GM19452 (cell line): ENCODE results near the gene EIF4EBP2.

Experiments
- ATAC-seq: cut with Tn5 transposase; IDR thresholded peaks from one replicate; pipeline ENCODE4 v1.9.1; 2021; ENCODE audit not compliant: unreplicated experiment

Gene EIF4EBP2

GRCh38 chr10:70378122-70378521 is 25.8 kb upstream of the EIF4EBP2 start:
- ATAC-seq = no peak

GRCh38 chr10:70379581-70380176 is 24.3 kb upstream of the EIF4EBP2 start:
- ATAC-seq = no peak

DNA sequence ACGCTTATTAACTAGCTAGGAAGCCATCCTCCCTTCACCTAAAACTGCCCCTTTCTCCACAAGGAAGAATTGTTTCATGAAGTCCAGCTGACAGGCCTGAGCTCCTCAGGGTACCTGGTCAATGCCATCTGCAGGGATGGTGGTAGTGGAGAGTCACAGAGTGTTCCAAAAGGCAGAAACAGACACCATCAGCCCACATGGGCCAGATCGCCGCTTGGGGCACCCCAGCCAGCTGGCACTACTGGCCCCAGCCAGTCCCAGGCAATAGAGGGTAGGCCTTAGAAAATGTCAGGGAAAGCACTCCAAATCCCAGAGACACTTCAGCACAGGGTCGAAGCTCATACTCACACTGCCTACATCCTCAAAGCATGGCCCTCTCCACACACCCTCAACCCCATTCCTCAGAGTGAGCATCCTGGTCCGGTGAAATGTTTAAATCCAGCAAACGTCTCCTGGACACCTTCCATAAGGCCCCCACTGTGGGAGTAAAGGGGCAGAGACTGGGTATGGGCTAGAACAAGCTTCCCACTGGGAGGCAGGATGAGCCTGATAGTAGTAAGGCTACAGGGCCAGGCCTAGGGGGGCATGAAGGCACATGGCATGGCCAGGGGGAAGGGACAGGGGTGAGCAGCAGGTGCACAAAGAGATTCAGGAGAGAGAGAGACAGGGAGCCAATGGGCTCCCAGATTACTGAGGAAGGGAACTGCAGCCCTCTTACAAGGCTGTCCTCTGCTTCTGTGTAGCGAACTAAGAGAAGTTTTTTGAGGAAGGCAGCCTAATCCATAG is 23.4 kb upstream of the EIF4EBP2 start:
- ATAC-seq = no peak

DNA sequence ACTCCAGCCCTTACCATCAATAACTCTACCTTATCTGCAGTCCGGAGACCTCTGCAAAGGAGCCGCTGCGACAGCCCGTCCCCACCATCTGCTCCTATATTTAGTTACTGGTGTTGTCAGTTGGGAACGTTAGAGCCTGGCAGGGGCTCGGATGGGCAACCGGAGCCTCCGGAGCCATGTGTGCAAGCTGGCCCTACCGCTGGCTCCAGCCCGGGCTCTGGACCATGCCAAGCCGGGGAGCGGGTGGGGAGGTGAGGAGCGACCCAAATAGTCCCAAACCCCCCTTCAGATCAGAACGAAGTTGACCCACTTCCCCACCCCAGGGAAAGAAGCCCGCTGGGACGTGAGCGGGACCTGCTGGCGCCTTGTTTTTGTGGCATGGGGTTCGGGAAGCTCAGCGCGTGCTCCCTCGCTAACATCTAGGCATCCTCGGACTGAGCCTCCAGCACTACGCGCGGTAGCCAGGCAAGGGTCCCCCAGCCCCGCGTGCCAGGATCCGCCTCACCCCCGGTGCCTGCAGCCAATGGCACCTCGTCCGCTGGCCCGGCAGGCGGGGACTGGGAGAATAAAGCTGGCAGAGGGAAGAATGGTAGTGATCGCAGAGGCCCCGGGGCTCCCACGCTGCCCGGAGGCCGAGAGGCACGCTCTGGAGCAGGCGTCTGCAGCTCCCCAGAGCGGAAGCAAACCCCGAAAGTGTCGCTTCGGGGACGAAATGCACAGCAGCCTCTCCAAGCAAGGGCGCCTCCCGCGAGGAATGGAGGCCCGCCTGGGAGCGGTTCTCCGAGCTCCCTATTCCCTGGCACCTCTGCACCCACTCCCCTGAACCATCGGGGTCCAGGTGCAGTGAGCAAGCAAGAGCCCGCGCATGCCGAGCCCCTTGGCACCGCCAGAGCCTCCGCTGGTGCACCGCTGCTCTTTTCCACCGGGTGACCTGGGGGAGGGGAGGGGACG is 22.2 kb upstream of the EIF4EBP2 start:
- peak; percentile 34 for ATAC-seq

DNA sequence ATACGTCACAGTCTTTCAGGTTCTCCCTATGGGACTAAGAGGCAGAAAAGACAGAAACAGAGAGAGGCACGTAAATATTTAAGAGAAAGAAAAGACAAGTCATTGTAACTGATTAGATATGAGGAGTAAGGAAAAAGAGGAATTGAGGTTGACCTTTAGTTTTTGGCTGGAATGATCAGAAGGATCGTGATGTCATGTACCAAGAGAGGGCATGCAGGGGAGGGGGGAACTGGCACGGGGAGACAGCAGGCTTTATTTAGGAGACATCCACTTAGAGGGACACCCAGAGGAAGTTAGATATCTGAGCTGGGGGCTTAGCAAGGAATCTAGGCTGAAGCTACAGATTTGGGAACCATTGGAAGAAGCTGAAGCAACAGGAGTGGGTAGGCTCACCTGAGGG is 12.3 kb upstream of the EIF4EBP2 start:
- ATAC-seq = no peak

DNA sequence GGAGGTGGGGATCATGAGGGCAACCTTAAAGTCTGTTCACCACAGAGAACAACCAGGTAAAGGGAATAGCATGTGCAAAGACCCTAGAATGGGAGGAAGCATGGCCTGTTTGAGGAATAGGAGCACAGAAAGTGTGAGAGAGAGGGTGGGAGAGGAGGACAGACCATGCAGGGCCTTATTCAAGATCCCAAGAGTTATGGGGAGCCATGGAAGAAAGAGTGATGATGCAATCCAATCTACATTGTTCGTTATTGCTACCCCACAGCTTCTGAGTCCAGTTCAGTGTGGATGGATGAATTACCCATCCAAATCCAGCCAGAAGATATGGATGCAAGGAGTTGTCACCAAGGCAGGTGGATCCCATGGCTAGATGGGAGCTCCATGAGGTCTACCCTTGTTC is 7.8 kb upstream of the EIF4EBP2 start:
- no peak for ATAC-seq

GRCh38 chr10:70399177-70399576 is 4.8 kb upstream of the EIF4EBP2 start:
- ATAC-seq = no peak

DNA sequence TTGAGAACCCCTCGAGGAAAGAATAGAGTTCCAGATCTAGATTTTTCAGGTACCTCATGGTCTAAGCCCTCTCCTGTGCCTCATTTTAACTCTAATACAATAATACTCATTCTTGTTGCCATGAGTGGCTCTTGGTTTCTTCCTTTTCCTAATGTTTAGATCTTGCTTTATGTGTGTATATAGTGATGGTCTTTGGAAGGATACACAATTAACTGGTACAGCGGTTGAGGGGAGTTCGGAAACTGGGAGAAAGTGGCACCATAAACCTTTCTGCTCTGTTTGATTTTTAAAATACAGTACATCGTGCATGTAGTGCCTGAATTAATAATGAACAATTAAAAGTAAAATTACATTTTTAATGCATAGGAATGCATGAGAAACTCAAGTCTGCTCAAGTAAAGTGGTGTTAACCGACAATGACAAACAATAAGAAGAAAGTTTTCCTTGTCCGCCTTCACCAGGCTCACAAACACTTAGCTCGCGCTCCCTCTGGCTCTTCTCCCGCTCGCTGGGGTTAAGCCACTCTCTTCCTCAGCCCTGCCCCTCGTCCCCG is 386 bp upstream of the EIF4EBP2 start:
- peak; percentile 1 for ATAC-seq

DNA sequence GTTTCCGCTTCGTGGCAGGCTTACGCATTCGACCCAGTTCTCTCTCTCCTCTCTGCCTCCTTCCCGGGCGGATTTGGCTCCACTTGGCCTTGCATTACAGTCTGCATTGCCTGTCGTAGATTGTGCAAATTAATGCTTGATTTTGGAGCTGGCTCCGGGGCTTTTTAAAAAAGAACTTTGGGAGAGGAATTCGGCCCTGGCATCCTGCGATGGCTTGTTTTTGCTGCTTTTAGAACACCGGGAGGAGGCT is 767 bp downstream of the EIF4EBP2 start:
- ATAC-seq = no peak

GRCh38 chr10:70405037-70405824 is 1.3 kb downstream of the EIF4EBP2 start:
- no peak for ATAC-seq

DNA sequence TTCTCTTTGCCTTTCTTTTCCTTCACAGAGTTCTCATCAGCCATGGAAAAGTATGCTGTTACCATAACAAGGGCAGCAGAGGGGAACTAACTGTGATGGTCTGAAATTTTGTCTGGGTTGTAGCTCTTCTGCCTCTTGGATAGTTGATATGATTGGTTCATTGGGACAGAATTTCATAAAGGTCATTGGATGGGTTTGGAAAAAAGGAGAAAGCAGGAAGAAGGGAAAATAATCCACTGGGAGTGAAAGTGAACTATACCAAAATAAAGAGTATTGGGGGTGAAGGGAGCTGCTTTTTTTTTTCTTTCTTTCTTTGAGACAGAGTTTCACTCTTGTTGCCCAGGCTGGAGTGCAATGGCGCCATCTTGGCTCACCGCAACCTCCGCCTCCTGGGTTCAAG is 5.8 kb downstream of the EIF4EBP2 start:
- no peak for ATAC-seq

GRCh38 chr10:70410608-70411007 is 6.7 kb downstream of the EIF4EBP2 start:
- ATAC-seq = no peak

- no peak for ATAC-seq
Observed at GRCh38 chr10:70412356-70412755, 8.4 kb downstream of the EIF4EBP2 start.

GRCh38 chr10:70417568-70417967 is 13.6 kb downstream of the EIF4EBP2 start:
- ATAC-seq = no peak

DNA sequence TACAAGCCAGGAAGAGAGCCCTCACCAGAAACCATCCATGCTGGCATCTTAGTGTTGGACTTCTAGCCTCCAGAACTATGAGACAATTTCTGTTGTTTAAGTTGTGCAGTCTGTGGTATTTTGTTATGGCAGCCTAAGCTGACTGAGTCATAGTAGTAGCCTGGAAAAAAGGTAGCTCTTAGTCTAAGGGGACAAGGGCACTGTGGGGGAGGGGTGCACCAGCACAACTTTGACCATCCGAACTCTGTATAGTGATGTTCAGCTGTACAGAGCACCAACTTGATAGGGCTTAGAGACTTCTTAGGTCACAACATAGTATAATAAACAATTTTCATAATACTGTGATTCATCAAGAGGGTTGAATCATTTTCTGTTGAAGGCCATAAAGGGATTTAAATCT is 14.3 kb downstream of the EIF4EBP2 start:
- no peak for ATAC-seq

GRCh38 chr10:70418713-70419112 is 14.8 kb downstream of the EIF4EBP2 start:
- no peak for ATAC-seq

DNA sequence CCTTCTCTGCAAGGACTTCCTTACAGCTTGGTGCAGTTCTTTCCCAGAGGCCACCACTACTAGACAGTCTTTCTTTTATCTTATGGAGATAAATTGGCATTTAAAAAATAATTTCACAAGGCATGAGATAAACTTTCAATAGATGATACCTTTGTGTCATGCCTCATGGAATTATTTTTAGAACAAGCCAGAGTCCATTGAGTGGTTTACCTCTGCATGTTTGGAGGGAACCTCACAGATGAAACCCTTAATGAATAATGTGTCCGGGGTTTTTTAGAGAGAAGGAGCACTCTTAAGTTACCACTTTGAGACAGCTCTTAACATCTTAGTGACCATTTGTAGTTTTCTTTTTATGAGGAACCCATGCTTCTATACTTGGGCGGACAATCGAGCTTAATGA is 20.4 kb downstream of the EIF4EBP2 start:
- ATAC-seq = no peak

- no peak for ATAC-seq
Observed at GRCh38 chr10:70425096-70425495, 21.2 kb downstream of the EIF4EBP2 start.

GRCh38 chr10:70426823-70427222 is 22.9 kb downstream of the EIF4EBP2 start:
- no peak for ATAC-seq

- ATAC-seq = no peak
Observed at GRCh38 chr10:70430493-70431445, 26.8 kb downstream of the EIF4EBP2 start.
